Measurements from ENCODE around the gene DCN.

The DCN gene

DNA sequence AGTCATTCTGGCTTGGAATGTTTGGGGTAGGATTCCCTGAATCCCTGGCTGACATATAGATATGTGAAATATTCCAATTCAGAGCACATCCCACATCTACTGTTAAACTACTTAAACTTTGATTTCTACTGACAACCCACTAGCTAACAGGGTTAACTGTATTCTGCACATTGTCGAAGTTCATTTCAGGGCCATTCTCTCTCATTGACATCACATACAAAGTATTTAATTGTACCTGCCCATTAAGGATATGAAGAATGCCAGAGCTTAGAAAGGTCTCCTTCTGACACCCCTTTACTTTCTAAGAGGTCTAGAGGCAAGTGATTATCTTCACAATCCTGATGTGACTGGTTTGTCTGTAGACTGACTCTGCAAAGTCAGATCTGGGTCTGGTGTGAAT lies 2.8 kb upstream of the DCN start:
- no peak for DNase-seq

- no peak for DNase-seq
These were observed 934 bp upstream of the DCN start for GRCh38 chr12:91183551-91183950.

DNA sequence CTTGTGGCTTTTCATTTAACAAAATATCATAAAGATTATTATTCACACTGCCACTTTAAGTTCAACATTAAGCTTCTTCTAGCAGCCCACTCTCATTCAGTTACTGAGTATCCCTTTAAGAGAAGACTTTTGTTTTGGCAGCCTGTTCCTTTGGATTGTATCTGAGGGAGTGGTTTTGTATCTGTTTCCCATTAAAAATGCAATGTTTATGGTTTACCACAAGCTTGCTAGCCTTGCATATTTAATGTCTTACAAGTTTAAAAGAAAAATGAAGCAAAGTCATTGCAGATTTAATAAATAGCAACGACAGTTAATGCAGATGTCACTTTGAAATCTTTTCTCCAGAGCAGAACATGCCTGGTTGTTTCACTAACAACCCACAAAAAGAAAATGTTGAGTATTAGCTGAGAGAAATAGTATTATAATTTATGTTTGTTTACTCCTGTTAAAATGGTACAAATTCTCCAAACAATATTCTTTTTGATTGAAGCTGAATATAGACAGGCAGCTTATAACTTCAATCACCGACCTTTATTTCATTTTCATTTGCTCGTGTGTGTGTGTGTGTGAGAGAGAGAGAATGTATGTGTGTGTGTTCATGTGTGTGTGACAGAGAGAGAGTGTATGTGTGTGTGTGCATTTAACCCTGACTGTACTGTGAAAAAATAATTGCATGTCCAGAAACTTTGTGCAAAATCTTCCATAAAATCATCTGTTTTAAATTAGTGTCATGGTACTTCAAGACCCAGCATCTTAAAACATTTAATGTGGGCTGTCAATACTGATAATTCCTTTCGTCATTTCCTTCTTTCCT lies 1.8 kb downstream of the DCN start:
- DNase-seq, result no peak

- no peak for DNase-seq
These were observed 2.6 kb downstream of the DCN start for GRCh38 chr12:91179966-91180561.

GRCh38 chr12:91179315-91179714 lies 3.3 kb downstream of the DCN start:
- no peak for DNase-seq

- DNase-seq, result no peak
These were observed 3.8 kb downstream of the DCN start for GRCh38 chr12:91178781-91179180.

DNA sequence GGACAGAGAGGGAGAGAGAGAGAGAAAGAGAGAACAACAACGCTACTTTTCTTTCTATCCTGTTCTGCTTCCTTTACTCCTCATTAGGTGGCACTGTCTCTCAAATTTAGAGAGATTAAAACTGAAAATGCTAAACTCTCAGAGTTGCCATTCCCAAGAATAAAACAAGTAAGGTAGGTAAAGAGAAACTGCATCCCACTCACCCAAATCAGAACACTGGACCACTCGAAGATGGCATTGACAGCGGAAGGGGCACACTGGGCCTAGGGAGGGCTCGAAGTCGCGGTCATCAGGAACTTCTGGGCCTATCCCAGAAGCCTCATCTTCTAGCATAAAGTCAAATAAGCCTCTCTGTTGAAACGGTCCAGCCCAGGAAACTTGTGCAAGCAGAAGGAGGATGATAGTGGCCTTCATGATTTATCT lies 4.5 kb downstream of the DCN start:
- DNase-seq, result no peak

GRCh38 chr12:91177381-91177780 lies 5.2 kb downstream of the DCN start:
- DNase-seq, result no peak

- no peak for DNase-seq
These were observed 5.7 kb downstream of the DCN start for GRCh38 chr12:91176915-91177314.

- no peak for DNase-seq
These were observed 6.3 kb downstream of the DCN start for GRCh38 chr12:91176358-91176757.

DNA sequence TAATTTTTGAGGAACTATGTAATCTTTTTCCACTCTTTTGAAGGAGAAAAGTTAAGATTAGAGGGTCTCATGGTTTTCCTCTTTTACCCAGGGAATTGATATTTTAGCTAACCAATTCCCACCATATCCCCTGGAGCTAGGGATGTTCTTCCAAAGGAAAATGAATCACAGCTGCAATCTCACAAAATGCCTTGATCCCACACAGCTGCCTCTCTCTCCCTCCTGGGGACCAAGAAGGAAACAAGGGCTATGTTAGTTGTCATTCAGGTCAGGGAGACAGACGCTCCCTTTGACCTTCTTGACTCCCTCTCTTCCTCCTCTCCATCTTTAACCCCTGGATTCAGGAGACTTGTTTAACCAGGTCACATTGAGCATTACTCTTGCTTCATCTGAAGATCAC lies 9.5 kb downstream of the DCN start:
- DNase-seq, result no peak

GRCh38 chr12:91172096-91172495 lies 10.5 kb downstream of the DCN start:
- no peak for DNase-seq

DNA sequence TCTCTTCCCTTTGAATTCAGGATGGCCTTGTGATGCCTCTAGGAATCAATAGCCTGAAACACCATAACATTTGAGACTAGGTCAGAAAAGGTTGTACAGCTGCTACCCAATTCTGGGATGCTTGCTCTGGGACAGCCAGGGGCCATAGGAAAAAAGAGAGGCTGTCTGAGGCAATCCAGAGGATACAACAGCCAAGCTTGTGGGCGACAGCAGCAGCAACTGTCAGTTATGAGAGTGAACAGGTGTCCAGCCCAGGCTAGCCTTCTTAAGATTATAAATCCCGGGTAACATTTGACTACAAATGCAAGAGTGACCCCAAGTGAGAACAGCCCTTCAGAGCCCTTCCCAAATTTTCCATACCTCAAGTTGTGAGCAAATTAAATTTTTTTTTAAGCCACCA lies 11.1 kb downstream of the DCN start:
- DNase-seq, result no peak

GRCh38 chr12:91163116-91163515 lies 19.5 kb downstream of the DCN start:
- DNase-seq, result no peak

DNA sequence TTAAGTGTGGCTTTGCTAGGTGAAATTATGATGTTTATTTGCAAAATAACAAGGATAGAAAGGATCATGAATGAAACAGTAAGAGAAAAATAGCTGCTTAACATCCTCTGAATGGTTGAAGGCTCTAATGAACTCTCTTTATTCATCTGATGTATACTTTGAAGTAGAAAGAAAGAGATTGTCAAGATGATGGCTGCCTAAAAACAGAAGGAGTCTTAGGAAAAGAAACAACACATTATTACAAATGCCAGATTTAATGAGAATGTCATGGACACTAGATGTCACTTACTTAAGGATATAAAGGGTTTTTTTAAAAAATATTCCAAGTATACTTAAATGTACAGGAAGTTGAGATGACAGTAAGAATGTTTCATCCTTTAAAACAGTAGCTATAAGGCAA lies 21.6 kb downstream of the DCN start:
- DNase-seq, result no peak

DNA sequence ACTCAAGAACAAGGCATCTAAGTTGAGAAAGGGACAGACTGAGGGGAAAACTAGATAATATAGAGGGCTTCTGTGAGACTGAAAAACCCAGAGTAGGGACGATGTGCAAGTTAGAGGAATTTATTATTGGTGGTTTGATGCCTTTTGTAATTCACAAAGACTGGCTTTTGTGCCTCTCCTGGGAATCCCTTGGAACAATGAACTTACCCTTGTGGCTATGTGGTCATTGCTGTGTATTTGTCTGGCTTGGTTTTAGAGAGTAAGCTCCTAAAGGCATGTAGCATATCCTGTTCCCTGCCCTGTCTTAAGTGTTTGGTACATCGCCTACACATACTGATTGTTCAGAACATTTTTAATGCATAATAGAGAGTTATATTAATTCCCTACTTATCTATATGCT lies 26.6 kb downstream of the DCN start:
- DNase-seq, result no peak

DNA sequence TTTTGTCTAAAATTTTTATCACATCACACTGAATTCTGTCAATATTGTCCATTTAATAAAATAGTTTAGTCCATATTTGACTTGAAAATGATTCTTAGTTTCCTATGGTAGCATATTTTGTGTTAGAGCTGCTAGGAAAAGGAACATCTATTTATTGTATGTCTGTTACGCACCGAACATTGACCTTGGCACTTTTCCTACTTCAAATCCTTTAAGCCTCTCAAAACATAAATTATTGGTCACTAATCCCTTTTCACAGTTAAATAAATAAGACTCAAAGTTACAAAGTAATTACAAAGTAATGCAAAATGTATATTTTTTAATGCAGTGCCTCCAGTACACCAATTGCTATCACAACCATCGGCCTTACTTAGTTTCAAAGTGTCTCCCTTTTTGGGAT lies 28.5 kb downstream of the DCN start:
- DNase-seq, result no peak

- no peak for DNase-seq
These were observed 38.6 kb downstream of the DCN start for GRCh38 chr12:91144053-91144452.

- DNase-seq, result no peak
These were observed 39.4 kb downstream of the DCN start for GRCh38 chr12:91143206-91143605.

- DNase-seq, result no peak
These were observed 40.4 kb downstream of the DCN start for GRCh38 chr12:91142221-91142631.

DNA sequence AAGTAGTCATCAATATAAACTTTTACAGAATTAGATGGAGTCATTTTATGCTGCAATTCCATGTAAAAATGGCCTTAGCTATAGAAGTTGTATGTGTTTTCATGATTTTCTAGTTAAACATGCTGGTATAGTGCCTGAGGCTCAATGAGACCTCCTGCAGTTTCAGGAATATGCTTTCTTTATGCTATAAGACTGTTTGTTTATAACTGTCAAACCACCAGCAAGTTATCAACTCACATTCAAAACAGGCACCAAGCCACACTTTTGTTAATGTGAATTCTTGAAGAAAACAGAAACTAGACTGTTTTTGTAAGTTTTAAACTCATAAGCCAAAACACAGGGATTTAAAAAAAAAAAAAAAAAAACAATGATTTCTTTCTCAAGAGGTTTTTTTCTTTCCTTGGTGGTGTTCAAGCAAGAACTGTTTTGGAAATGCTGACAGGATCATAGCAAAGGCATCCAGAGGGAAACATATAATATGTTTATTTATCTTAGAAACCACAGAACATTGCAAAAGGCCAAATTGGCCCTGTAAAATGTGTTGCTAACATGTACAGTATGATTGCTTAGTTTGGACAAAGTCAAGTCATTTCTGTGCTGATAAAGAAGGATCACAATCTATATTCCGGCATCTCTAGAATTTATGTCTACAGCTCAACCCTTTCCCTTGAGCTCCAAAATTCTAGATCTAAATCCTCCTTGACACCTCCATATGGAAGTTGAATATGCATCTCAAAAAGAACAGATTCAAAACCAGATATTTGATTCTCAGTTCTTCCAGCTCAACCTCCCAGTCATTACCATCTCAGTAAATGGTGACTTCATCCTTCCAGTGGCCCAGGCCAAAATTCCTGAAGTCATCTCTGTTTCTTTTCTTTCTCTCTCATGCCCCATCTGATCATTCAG lies 42.3 kb downstream of the DCN start:
- DNase-seq, result no peak

GRCh38 chr12:91139286-91139685 lies 43.3 kb downstream of the DCN start:
- no peak for DNase-seq

- DNase-seq, result no peak
These were observed 44.2 kb downstream of the DCN start for GRCh38 chr12:91138337-91138920.
